Measurements from ENCODE around the gene NPBWR2.
"Not testable (repeated sequence)": the region's sequence is repeated elsewhere in the genome, so short reads cannot be mapped to it uniquely, and the experiment has no call there.

Gene NPBWR2

DNA sequence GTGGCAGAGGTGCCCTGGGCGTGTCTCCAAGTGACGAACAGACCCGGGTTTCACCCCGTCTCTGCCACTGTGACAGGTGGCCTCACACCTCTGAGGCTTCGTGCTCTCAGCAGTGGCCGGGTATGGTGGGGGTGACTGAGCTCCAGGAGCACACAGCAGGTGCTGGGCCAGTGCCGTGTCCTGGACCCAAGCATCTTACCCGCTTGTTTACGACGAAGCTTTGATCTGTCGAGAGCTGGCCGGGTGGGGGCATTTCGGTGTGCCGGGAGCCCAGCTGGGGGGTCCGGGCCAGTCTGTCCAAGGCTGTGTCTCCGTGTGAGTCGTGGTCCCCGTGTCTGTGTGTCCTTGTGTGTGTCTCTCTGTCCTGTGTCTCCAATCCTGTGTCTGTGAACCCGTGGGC is 16.0 kb downstream of the NPBWR2 start:
- no peak for DNase-seq (ENCODE audit: low spot score)
- TF ChIP-seq, protein P1, sequence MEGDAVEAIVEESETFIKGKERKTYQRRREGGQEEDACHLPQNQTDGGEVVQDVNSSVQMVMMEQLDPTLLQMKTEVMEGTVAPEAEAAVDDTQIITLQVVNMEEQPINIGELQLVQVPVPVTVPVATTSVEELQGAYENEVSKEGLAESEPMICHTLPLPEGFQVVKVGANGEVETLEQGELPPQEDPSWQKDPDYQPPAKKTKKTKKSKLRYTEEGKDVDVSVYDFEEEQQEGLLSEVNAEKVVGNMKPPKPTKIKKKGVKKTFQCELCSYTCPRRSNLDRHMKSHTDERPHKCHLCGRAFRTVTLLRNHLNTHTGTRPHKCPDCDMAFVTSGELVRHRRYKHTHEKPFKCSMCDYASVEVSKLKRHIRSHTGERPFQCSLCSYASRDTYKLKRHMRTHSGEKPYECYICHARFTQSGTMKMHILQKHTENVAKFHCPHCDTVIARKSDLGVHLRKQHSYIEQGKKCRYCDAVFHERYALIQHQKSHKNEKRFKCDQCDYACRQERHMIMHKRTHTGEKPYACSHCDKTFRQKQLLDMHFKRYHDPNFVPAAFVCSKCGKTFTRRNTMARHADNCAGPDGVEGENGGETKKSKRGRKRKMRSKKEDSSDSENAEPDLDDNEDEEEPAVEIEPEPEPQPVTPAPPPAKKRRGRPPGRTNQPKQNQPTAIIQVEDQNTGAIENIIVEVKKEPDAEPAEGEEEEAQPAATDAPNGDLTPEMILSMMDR (IDR thresholded peaks at IDR 0.05; ENCODE audit: extremely low read depth, insufficient read depth, missing control alignments), result no peak
- in situ Hi-C loops (cut with MboI; ENCODE audit: low pct_unique_long_range_greater_than_20kb, low sequenced_read_pairs, unreplicated experiment), result no loop called here

DNA sequence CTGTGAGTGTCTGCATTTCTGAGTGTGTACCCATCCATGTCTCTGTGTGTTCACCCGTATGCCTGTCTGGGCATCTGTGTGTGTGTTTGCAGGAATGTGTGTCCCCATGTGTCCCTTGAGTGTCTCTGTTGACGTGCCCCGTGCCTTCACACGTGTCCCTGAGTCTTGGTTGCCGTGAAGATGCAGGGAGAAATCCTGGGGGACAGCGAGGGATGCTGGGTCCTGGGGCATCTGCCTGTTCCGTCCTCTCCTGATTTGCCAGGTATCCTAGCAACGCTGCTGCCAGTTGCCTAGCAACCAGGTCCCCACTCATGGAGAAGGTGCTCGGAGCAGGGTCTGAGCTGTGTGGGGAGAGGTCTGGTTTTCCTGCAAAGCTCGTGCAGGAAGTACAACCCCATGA is 17.2 kb downstream of the NPBWR2 start:
- in situ Hi-C loops (cut with MboI; ENCODE audit: low pct_unique_long_range_greater_than_20kb, low sequenced_read_pairs, unreplicated experiment), result no loop called here
- DNase-seq (ENCODE audit: low spot score), result no peak
- TF ChIP-seq, protein P1 (IDR thresholded peaks at IDR 0.05; ENCODE audit: extremely low read depth, insufficient read depth, missing control alignments), result no peak

DNA sequence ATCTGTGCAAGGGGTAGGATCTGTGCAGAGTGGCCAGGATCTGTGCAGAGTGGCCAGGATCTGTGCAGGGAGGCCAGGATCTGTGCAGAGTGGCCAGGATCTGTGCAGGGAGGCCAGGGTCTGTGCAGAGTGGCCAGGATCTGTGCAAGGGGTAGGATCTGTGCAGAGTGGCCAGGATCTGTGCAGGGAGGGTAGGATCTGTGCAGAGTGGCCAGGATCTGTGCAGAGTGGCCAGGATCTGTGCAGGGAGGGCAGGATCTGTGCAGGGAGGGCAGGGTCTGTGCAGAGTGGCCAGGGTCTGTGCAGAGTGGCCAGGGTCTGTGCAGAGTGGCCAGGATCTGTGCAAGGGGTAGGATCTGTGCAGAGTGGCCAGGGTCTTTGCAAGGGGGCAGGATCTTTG is 18.8 kb downstream of the NPBWR2 start:
- DNase-seq (ENCODE audit: low spot score); in situ Hi-C loops (cut with MboI; ENCODE audit: low pct_unique_long_range_greater_than_20kb, low sequenced_read_pairs, unreplicated experiment): not testable (repeated sequence)

DNA sequence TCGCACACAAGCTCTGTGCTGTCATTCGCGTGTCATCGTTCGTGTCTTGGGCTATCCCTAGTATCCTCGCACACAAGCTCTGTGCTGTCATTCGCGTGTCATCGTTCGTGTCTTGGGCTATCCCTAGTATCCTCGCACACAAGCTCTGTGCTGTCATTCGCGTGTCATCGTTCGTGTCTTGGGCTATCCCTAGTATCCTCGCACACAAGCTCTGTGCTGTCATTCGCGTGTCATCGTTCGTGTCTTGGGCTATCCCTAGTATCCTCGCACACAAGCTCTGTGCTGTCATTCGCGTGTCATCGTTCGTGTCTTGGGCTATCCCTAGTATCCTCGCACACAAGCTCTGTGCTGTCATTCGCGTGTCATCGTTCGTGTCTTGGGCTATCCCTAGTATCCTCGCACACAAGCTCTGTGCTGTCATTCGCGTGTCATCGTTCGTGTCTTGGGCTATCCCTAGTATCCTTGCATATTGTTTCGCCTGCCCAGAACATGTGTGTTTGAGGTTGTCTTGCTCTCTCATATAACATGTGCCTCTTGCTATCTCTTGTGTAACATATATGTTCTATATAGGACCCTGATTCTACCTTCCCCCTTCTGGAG is 20.0 kb downstream of the NPBWR2 start:
- DNase-seq (ENCODE audit: low spot score); in situ Hi-C loops (cut with MboI; ENCODE audit: low pct_unique_long_range_greater_than_20kb, low sequenced_read_pairs, unreplicated experiment): not testable (repeated sequence)

DNA sequence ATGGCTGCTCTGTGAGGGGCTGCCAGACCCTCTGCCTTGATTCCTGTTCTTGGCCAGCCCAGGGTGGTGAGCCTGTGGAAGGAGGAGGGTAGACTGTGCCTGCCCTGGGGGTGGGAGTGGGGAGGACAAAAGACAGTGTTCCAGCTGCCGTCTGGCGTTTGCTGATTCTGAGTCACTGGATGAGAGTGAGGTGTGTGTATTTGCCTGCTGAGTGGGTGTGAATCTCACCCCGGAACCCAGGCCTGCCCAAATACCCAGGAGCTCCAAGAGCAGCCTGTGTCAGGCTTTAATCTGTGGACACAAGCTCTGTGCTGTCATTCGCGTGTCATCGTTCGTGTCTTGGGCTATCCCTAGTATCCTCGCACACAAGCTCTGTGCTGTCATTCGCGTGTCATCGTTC is 20.6 kb downstream of the NPBWR2 start:
- no peak for DNase-seq (ENCODE audit: low spot score)
- in situ Hi-C loops (cut with MboI; ENCODE audit: low pct_unique_long_range_greater_than_20kb, low sequenced_read_pairs, unreplicated experiment), result no loop called here
- TF ChIP-seq, protein P1 (IDR thresholded peaks at IDR 0.05; ENCODE audit: extremely low read depth, insufficient read depth, missing control alignments), result no peak

DNA sequence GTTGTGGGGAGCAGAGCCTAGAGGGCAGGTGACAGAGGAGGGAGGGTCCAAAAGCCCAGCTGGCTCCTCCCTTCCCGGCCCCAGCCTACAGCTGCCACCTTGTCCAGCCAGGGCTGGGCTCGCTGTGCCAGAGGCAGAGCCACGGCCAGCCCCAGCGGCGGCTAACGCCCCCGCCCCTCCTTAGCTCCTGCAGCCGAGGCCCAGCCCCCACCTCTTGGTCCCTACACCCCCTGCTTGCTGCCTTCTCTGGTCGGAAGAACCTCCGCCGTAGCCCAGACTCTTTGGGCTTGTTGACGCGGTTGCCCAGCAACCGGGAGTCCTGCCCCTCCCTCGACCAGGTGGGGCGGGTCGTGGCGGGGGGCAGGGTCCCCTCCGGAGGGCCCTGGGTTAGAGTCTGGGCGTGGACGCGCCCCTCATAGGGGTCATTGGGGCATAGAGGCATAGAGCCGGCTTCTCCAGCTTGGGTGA is 22.6 kb downstream of the NPBWR2 start:
- TF ChIP-seq, protein P1 (IDR thresholded peaks at IDR 0.05; ENCODE audit: extremely low read depth, insufficient read depth, missing control alignments), result no peak
- in situ Hi-C loops (cut with MboI; ENCODE audit: low pct_unique_long_range_greater_than_20kb, low sequenced_read_pairs, unreplicated experiment), result no loop called here
- no peak for DNase-seq (ENCODE audit: low spot score)

DNA sequence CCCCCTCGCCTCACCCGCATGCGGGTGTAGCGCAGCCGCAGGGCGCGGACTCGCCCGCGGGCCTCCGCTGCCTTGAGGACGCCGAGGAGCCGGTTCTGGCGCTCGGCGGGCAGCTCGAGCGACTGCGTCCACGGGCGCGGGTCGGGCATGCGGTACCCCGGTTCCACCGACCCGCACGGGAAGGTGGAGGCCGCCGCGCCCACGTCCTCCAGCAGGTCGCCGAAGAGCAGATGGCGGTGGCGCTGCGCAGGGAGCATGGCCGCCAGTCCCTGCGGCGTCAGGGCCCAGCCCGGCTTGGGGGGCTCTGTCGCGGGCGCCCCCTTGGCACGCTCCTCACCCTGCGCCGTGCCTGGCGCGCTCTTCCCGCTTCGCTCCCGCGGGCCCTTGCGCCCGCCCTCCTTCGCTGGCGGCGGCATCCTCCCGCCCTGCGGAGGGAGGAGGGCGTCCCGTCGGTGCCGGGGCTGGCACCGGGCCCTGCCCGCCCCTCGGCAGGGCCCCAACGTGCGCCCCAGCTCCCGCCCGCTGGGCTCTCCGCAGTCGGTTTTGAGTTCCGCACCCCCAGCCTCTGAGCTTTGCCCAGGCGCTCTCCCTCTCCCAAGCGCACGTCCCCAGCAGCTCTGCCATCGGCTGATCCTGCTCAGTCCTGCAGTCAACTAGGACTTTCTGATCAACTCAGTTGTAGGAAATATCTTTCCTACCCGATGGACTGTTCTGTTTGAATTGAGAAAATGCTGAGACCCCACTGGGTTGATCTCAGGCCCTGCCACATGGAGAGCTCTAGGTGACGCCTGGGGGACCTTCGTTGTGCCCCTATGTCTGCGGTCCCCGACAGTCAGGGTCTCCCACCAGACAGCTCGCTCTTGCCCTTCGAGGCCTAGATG is 23.3 kb downstream of the NPBWR2 start, which contains the start of gene LKAAEAR1:
LKAAEAR1 (minus strand) TSS at position 595 of the 881 bp plus-strand sequence; CDS start at position 416, 179 bp downstream.
- TF ChIP-seq, protein P1 (IDR thresholded peaks at IDR 0.05; ENCODE audit: extremely low read depth, insufficient read depth, missing control alignments), result no peak
- in situ Hi-C loops (cut with MboI; ENCODE audit: low pct_unique_long_range_greater_than_20kb, low sequenced_read_pairs, unreplicated experiment), result no loop called here
- DNase-seq (ENCODE audit: low spot score), result no peak
